PFSK-1 (cell line): ENCODE data around the gene ERMP1.

Experiments used
- REST ChIP-seq, 2 experiments: IDR thresholded peaks; 2 replicates each; pipeline versions ENCODE4 v1.6.1 to v1.8.0; 2011 to 2012; ENCODE audit warnings: low read depth in 2 of 2, low read length in 2 of 2, control low read depth in 1 of 2, inconsistent platforms in 1 of 2, mild to moderate bottlenecking in 1 of 2, moderate library complexity in 1 of 2; ENCODE audit not compliant: insufficient read depth in 1 of 2
- SIN3A ChIP-seq: IDR thresholded peaks from 2 replicates; pipeline ENCODE4 v1.6.1; 2012; ENCODE audit warnings: mild to moderate bottlenecking, low read length, moderate library complexity, borderline replicate concordance; ENCODE audit not compliant: insufficient read depth
- TAF1 ChIP-seq: IDR thresholded peaks from 2 replicates; pipeline ENCODE4 v1.6.1; 2012; ENCODE audit warnings: low read length, control low read depth, borderline replicate concordance; ENCODE audit not compliant: insufficient read depth

DNA sequence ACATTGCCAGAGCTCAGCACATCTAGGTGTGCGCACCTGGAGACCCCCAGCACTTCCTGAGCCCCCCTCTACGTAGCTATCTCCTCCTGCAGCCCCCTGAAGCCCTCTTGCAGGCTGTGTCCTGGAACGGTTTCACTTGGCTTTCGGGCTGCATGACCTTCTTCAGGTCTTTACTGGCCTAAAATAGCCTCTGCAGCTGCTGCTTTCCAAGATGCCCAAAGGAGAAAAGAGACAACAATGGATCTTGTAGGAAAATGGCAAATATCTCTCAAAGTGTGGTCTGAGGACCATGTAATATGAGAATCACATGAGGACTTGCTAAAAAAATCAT is 6.6 kb upstream of the ERMP1 start:
- TF ChIP-seq TAF1 (no peak), REST (IDR thresholded peaks at IDR 0.05; ENCODE audit: insufficient read depth in 1 of 2, low read depth in 2 of 2, low read length in 2 of 2) (no peak), SIN3A (no peak)
